Activated CD4-positive, alpha-beta T cell treated with anti-CD3 and anti-CD28 coated beads, Interleukin-2, amount 10 ng/mL, durations not matched to agents 24 days and 14 days (primary cell): ENCODE measurements around the gene GABRB1. TPM values are rescaled to one million over a fixed set of nuclear protein-coding genes. Genes with fewer than 3 reads are reported as not detected.
A peak's percentile ranks its signal among the peaks of the same experiment; 100 is the strongest.

ENCODE experiments used
- DNase-seq: peaks from one replicate; pipeline ENCODE4 v3.0.0; 2022
- H3K27ac Mint-ChIP-seq: one replicate; pipeline ENCODE4 v1.8.0; 2022; ENCODE audit warnings: mild to moderate bottlenecking, mixed read lengths
- H3K27me3 Mint-ChIP-seq: one replicate; pipeline ENCODE4 v1.8.0; 2022; ENCODE audit warnings: mixed read lengths
- H3K36me3 Mint-ChIP-seq: one replicate; pipeline ENCODE4 v1.8.0; 2022; ENCODE audit warnings: low read depth, mild to moderate bottlenecking, mixed read lengths
- H3K4me1 Mint-ChIP-seq: one replicate; pipeline ENCODE4 v1.8.0; 2021; ENCODE audit warnings: mixed read lengths
- H3K4me3 Mint-ChIP-seq: one replicate; pipeline ENCODE4 v1.8.0; 2022; ENCODE audit warnings: mild to moderate bottlenecking, moderate library complexity, mixed read lengths
- H3K9me3 Mint-ChIP-seq: one replicate; pipeline ENCODE4 v1.8.0; 2021; ENCODE audit warnings: mixed read lengths
- intact Hi-C: fragments of 100-400 bp; cut with micrococcal nuclease; formaldehyde crosslinking; loops from one replicate; pipeline ENCODE4 v1.15.1; 2023
- total RNA-seq: library from RNA; stranded (reverse); gene quantifications from 2 replicates; pipeline ENCODE4 v1.2.3, GENCODE V29; 2022

GABRB1 gene
- total RNA-seq, 1 donor from 2014 or later, result not detected

DNA sequence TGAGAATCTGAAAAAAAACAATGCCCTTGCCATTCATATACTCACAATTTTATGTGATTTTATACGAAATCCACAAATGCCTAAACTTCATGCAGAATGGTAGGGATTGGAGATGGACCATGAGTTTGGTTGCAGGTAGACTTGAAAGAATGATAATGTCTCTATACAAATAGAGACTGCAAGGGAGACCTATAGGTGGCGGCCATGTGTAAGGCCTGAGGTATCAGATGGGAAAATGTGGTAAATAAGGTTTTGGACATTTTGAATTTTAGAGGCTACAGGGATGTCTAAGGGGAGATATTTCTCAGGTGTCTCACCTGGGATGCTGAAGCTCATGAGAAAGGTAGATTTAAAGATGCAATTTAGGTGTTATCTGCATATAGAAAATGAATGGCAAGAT lies 78.0 kb downstream of the GABRB1 start:
- H3K27ac Mint-ChIP-seq, result no peak overlapping the region
- no peak overlapping the region for H3K4me3 Mint-ChIP-seq
- intact Hi-C loops, result no loop called here
- H3K9me3 Mint-ChIP-seq, result no peaks in the 10 kb centered on the region
- DNase-seq, result no peak
- H3K4me1 Mint-ChIP-seq, result no peaks in the 10 kb centered on the region
- no peaks in the 10 kb centered on the region for H3K36me3 Mint-ChIP-seq
- H3K27me3 Mint-ChIP-seq, result no peaks in the 10 kb centered on the region

DNA sequence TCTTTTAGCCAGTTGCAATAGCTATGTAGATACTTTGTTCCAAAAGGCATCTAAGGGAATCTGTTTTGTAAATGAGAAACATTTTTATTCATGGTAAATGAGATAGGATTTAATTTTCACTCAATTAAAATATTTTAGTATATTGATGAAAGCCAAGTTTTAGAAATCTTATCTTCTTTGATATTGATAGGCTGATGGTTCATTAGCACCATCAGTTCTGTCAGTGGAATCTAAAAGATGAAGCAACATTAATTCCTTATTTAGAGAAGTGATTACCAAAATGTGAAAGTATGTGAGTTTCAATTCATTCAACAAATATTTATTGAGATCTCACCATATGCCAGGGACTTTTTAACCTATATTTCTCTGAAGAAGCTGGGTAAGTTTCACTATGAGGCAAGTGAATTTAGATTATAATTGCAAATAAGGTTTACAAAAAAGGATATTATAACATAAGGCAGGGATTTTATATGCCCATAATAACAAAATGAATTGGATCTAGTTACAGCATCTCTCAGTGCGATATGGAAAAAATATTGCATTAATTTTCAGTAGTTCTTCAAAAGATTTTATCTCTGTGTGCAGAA lies 79.3 kb downstream of the GABRB1 start:
- intact Hi-C loops, result no loop called here

DNA sequence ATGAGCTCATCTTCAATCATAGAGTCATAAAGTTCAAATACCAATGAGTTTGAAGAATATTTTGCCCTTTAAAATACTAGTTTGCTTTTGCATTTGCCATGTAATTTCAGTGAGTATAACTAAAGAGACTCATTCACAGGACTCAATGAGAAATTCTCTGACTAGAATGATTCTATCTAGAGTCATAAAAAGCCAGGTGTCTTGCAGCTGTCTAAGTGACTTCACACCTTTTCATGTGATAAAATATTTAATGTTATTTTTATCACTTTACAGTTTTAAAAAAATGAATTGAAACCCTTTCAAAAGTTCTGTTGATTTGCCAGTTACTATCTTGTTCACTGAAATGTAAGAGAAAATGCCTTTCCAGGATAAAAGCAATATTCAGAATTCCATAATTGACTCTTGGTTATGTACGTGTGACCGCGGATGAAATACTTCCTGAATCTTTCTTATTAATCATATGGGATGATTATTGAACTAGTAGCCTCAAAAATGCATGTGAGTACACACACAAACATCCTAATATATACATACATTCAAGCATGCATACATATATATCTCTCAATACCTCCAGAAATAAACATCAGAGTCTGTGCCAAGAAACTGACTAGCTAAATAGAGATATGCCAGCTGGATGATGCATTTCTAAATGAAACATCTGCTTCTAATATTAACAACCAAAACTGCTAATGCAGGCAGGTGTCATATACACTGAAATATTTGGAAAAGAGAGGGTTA lies 87.0 kb downstream of the GABRB1 start:
- H3K4me1 Mint-ChIP-seq, result no peaks in the 10 kb centered on the region
- intact Hi-C loops, result no loop called here
- H3K27me3 Mint-ChIP-seq, result no peaks in the 10 kb centered on the region
- DNase-seq, result no peak
- no peaks in the 10 kb centered on the region for H3K36me3 Mint-ChIP-seq
- no peak overlapping the region for H3K27ac Mint-ChIP-seq
- H3K4me3 Mint-ChIP-seq, result no peak overlapping the region
- no peaks in the 10 kb centered on the region for H3K9me3 Mint-ChIP-seq

More for the DNA sequence above, 79.3 kb downstream of the GABRB1 start:
- H3K27ac Mint-ChIP-seq, result no peak overlapping the region
- no peak overlapping the region for H3K4me3 Mint-ChIP-seq
- no peaks in the 10 kb centered on the region for H3K27me3 Mint-ChIP-seq
- no peaks in the 10 kb centered on the region for H3K9me3 Mint-ChIP-seq
- no peaks in the 10 kb centered on the region for H3K4me1 Mint-ChIP-seq
- DNase-seq, result no peak
- no peaks in the 10 kb centered on the region for H3K36me3 Mint-ChIP-seq

DNA sequence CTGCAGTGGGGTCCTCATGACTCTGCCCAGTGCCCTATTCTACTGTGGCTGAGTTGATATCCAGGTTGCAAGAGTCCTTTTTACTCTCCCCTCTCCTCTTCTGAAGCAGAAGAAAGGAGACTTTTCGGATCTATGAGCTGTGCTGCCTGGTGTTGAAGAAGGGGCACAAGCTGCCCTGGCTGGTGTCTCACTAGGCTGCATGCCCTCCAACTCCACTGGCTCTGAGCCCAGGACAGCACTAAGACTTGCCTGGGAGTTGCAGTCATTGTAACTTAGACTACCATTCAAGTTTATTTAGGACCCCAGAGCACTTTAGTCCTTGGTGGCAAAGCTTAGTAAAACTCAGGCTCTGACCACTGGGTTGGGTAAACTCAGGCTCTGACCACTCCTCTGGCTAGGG lies 89.4 kb downstream of the GABRB1 start:
- Mint-ChIP-seq H3K4me1 (no peaks in the 10 kb centered on the region), H3K4me3 (no peak overlapping the region), H3K36me3 (no peaks in the 10 kb centered on the region), H3K27ac (no peak overlapping the region), H3K9me3 (no peaks in the 10 kb centered on the region), H3K27me3 (no peaks in the 10 kb centered on the region)
- intact Hi-C loops, result no loop called here
- DNase-seq, result no peak

- Mint-ChIP-seq H3K27me3 (no peaks in the 10 kb centered on the region), H3K36me3 (no peaks in the 10 kb centered on the region), H3K9me3 (no peaks in the 10 kb centered on the region), H3K4me3 (no peak overlapping the region), H3K4me1 (no peaks in the 10 kb centered on the region), H3K27ac (no peak overlapping the region)
- intact Hi-C loops, result loop anchor here (1.0 to 2.0 kb wide), 3 partner anchors 190 to 278 kb away; no protein-coding TSS in a partner anchor
- peak; percentile 87 for DNase-seq
Measured at GRCh38 chr4:47122592-47123291, 91.4 kb downstream of the GABRB1 start.

- Mint-ChIP-seq H3K36me3 (no peaks in the 10 kb centered on the region), H3K4me1 (no peaks in the 10 kb centered on the region), H3K4me3 (no peak overlapping the region), H3K27me3 (no peaks in the 10 kb centered on the region), H3K27ac (no peak overlapping the region), H3K9me3 (no peaks in the 10 kb centered on the region)
- intact Hi-C loops, result no loop called here
- DNase-seq, result no peak
Measured at GRCh38 chr4:47128991-47129390, 97.6 kb downstream of the GABRB1 start.

DNA sequence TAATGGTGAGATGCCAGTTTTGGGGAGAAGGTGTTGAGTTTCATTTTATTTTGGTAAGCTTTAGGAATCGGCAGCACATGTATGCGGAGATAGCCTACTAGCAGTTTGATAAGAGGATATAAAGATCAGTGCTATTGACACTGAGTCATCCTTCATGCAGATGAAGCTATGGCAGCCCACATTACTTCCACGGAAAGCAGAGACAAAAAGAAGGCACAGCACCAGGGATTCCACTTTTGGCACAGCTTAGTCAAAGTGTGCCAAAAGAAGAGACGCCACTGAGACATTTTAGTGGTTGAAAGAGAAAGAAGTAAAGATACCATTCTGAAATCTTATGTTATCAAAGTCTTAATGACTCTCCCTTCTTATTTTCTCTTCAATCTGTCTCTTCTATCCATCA lies 103.8 kb downstream of the GABRB1 start:
- no peak overlapping the region for H3K27ac Mint-ChIP-seq
- no peaks in the 10 kb centered on the region for H3K4me1 Mint-ChIP-seq
- no peaks in the 10 kb centered on the region for H3K36me3 Mint-ChIP-seq
- no peak for DNase-seq
- intact Hi-C loops, result no loop called here
- H3K27me3 Mint-ChIP-seq, result no peaks in the 10 kb centered on the region
- no peak overlapping the region for H3K4me3 Mint-ChIP-seq
- no peaks in the 10 kb centered on the region for H3K9me3 Mint-ChIP-seq

- Mint-ChIP-seq H3K9me3 (no peaks in the 10 kb centered on the region), H3K4me3 (no peak overlapping the region), H3K4me1 (no peaks in the 10 kb centered on the region), H3K27me3 (peaks cover 3% of the 10 kb centered on the region), H3K36me3 (no peaks in the 10 kb centered on the region), H3K27ac (no peak overlapping the region)
- no peak for DNase-seq
- intact Hi-C loops, result no loop called here
Measured at GRCh38 chr4:47143261-47143660, 111.9 kb downstream of the GABRB1 start.

DNA sequence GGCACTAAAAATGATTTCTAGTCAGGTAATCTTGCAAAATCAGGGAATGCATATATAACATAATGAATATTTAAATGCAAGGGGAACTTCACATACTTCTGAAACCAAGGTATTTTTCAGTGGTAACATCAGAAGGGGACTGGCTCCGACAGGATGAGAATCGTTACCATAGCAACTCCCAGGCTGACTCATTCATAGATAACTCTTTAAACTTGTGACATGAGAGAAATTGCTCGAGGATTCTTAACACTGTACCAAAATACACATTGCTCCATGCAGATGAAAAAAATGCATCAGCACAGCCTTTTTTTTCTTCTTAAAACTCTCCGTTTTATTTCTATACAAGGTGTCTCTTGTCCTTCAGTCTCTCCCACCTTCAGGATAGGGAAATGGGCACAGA lies 114.3 kb downstream of the GABRB1 start:
- no peaks in the 10 kb centered on the region for H3K4me1 Mint-ChIP-seq
- peaks cover 3% of the 10 kb centered on the region for H3K27me3 Mint-ChIP-seq
- H3K27ac Mint-ChIP-seq, result no peak overlapping the region
- no peaks in the 10 kb centered on the region for H3K9me3 Mint-ChIP-seq
- no peaks in the 10 kb centered on the region for H3K36me3 Mint-ChIP-seq
- no peak overlapping the region for H3K4me3 Mint-ChIP-seq
- intact Hi-C loops, result no loop called here
- DNase-seq, result no peak

DNA sequence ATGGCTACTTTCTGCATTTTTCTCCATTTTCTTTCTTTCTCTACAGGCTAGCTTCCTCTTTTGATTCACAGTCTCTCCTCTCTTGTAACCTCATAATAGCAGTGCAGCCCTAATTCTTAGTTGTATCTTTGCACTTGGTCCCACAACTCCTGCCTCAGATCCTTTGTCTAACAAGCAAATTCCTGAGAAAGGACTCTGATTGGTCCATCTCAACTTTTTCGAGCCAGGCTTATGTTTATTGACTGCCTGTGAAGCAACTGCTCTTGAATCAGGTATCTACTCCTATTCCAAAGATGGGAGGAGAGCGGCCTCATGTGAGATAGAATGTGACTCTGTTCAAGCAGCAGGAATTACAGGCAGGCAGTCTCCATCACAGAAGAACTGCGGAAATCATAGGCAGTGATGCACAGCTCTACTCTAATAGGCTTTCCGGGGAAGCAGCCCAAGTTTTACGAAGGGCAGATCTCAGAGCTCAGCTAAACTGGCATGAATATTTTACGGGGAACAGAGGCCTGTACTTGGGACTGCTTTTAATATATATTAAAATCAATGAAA lies 123.5 kb downstream of the GABRB1 start:
- no peak overlapping the region for H3K27ac Mint-ChIP-seq
- no peak overlapping the region for H3K4me3 Mint-ChIP-seq
- no peaks in the 10 kb centered on the region for H3K9me3 Mint-ChIP-seq
- intact Hi-C loops, result no loop called here
- no peaks in the 10 kb centered on the region for H3K36me3 Mint-ChIP-seq
- no peak for DNase-seq
- no peaks in the 10 kb centered on the region for H3K27me3 Mint-ChIP-seq
- H3K4me1 Mint-ChIP-seq, result no peaks in the 10 kb centered on the region

GRCh38 chr4:47155919-47156318 lies 124.6 kb downstream of the GABRB1 start:
- Mint-ChIP-seq H3K27me3 (no peaks in the 10 kb centered on the region), H3K4me1 (no peaks in the 10 kb centered on the region), H3K36me3 (no peaks in the 10 kb centered on the region), H3K27ac (no peak overlapping the region), H3K9me3 (no peaks in the 10 kb centered on the region), H3K4me3 (no peak overlapping the region)
- DNase-seq, result no peak
- intact Hi-C loops, result no loop called here

DNA sequence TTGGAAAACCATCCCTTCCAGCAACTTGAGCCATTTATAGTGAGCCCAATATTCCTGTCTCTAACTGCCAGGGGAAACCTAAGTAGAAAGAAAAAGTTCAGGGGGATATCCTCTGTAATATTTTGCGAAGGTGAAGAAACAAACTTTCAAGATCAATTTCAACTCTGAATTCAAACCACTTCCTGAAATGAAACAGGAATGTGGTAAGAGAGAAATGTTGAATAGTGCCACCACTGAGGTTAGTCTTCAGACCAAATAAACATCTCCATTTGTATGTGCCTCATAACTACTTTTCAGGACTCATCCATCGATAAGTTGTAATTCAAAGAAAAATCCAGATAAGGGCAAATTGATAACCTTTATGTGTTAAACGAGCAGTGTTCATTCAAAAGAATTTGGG lies 128.7 kb downstream of the GABRB1 start:
- Mint-ChIP-seq H3K9me3 (no peaks in the 10 kb centered on the region), H3K27ac (no peak overlapping the region), H3K27me3 (no peaks in the 10 kb centered on the region), H3K4me1 (no peaks in the 10 kb centered on the region), H3K4me3 (no peak overlapping the region), H3K36me3 (no peaks in the 10 kb centered on the region)
- DNase-seq, result no peak
- intact Hi-C loops, result no loop called here

GRCh38 chr4:47167081-47168035 lies 136.0 kb downstream of the GABRB1 start:
- Mint-ChIP-seq H3K27me3 (no peaks in the 10 kb centered on the region), H3K27ac (no peak overlapping the region), H3K4me3 (no peak overlapping the region), H3K36me3 (no peaks in the 10 kb centered on the region), H3K9me3 (no peaks in the 10 kb centered on the region), H3K4me1 (no peaks in the 10 kb centered on the region)
- no peak for DNase-seq
- intact Hi-C loops, result no loop called here
